IMR-90 (cell line): ENCODE data around the gene NPTN. TPM values are rescaled to one million over a fixed set of nuclear protein-coding genes. Genes with fewer than 3 reads are reported as not detected.

Experiments used
- ATAC-seq: fragments of 200-7000 bp; cut with Tn5 transposase; 2 replicates; pipeline ENCODE4 v1.9.1; 2020; ENCODE audit warnings: low read depth, mild to moderate bottlenecking, moderate library complexity
- BruUV-seq: library from RNA; stranded (reverse); fragments of 400-500 nt; replicated peaks from 2 replicates; lab custom pipeline; 2021; lab: Mats Ljungman, UMichigan
- CTCF ChIA-PET: fragments of 300-600 bp; formaldehyde crosslinking; extraction: SDS; loops from one replicate; lab custom pipeline; 2021; ENCODE audit warnings: antibody characterized with exemption; lab: Yijun Ruan, JAX
- POLR2A ChIA-PET: fragments of 300-600 bp; sonication (Branson Sonifier 250); formaldehyde crosslinking; loops from one replicate; lab custom pipeline; 2022; ENCODE audit warnings: antibody characterized with exemption; ENCODE audit not compliant: unreplicated experiment; lab: Charles Lee
- DNase-seq: peaks from one replicate; pipeline ENCODE4 v3.0.0; 2013
- H2AFZ ChIP-seq: replicated peaks from 2 replicates; pipeline ENCODE3; 2013; ENCODE audit warnings: low read length, mild to moderate bottlenecking; ENCODE audit not compliant: poor library complexity
- H2AK5ac ChIP-seq: 2 replicates; pipeline ENCODE4 v1.6.1; 2013; ENCODE audit warnings: low read depth, low read length, inconsistent platforms
- H2AK9ac ChIP-seq: replicated peaks from 2 replicates; pipeline ENCODE3; 2013; ENCODE audit warnings: mild to moderate bottlenecking, low read depth, low read length, moderate library complexity; ENCODE audit not compliant: poor library complexity
- H2BK120ac ChIP-seq: 2 replicates; pipeline ENCODE4 v1.6.1; 2013; ENCODE audit warnings: low read depth, low read length, inconsistent platforms
- H2BK15ac ChIP-seq: 3 replicates; pipeline ENCODE4 v1.6.1; 2013; ENCODE audit warnings: low read depth, low read length, inconsistent platforms
- H2BK20ac ChIP-seq: 2 replicates; pipeline ENCODE4 v1.6.1; 2013; ENCODE audit warnings: low read depth, mild to moderate bottlenecking, inconsistent platforms, low read length, moderate library complexity
- H2BK5ac ChIP-seq: 2 replicates; pipeline ENCODE4 v1.6.1; 2013; ENCODE audit warnings: mild to moderate bottlenecking, low read depth, low read length, inconsistent platforms; ENCODE audit not compliant: poor library complexity, severe bottlenecking
- H3K14ac ChIP-seq: replicated peaks from 2 replicates; pipeline ENCODE4 v1.6.1; 2013; ENCODE audit warnings: low read depth, low read length, inconsistent platforms
- H3K18ac ChIP-seq: 2 replicates; pipeline ENCODE4 v1.6.1; 2013; ENCODE audit warnings: low read depth, low read length, control low read depth
- H3K23ac ChIP-seq: 2 replicates; pipeline ENCODE4 v1.6.1; 2013; ENCODE audit warnings: low read depth, low read length, inconsistent platforms
- H3K27ac ChIP-seq: 2 replicates; pipeline ENCODE4 v1.5.1; 2013; ENCODE audit warnings: mild to moderate bottlenecking, control low read depth, low read length; ENCODE audit not compliant: insufficient read depth
- H3K27me3 ChIP-seq: 2 replicates; pipeline ENCODE4 v1.6.1; 2013; ENCODE audit warnings: low read length; ENCODE audit not compliant: control insufficient read depth, insufficient read depth
- H3K36me3 ChIP-seq: 2 replicates; pipeline ENCODE4 v1.6.1; 2013; ENCODE audit warnings: low read length, mixed read lengths; ENCODE audit not compliant: control insufficient read depth, insufficient read depth
- H3K4ac ChIP-seq: 2 replicates; pipeline ENCODE4 v1.6.1; 2013; ENCODE audit warnings: low read depth, low read length, inconsistent platforms
- H3K4me1 ChIP-seq: 2 replicates; pipeline ENCODE4 v1.6.1; 2013; ENCODE audit warnings: low read length, mixed read lengths; ENCODE audit not compliant: control insufficient read depth, insufficient read depth
- H3K4me2 ChIP-seq: 2 replicates; pipeline ENCODE4 v1.6.1; 2013; ENCODE audit warnings: low read depth, mild to moderate bottlenecking, control low read depth, low read length, moderate library complexity
- H3K4me3 ChIP-seq: 2 replicates; pipeline ENCODE4 v1.5.1; 2013; ENCODE audit warnings: low read depth, mild to moderate bottlenecking, control low read depth, low read length, moderate library complexity; ENCODE audit not compliant: insufficient read depth
- H3K56ac ChIP-seq: 2 replicates; pipeline ENCODE4 v1.6.1; 2013; ENCODE audit warnings: low read length, inconsistent platforms; ENCODE audit not compliant: insufficient read depth; ENCODE audit errors: extremely low read depth
- H3K79me1 ChIP-seq, 2 experiments: 2 replicates each; pipeline ENCODE4 v1.6.1; 2013; ENCODE audit warnings: low read length in 2 of 2, inconsistent platforms in 1 of 2, low read depth in 1 of 2
- H3K9ac ChIP-seq: 2 replicates; pipeline ENCODE4 v1.6.1; 2013; ENCODE audit warnings: low read depth, low read length, control low read depth
- H3K9me1 ChIP-seq: 2 replicates; pipeline ENCODE4 v1.6.1; 2013; ENCODE audit warnings: low read length, inconsistent platforms; ENCODE audit not compliant: insufficient read depth
- H3K9me3 ChIP-seq: 2 replicates; pipeline ENCODE4 v1.6.1; 2013; ENCODE audit warnings: low read length; ENCODE audit not compliant: control insufficient read depth, insufficient read depth
- H4K20me1 ChIP-seq: 2 replicates; pipeline ENCODE4 v1.6.1; 2013; ENCODE audit warnings: low read length, inconsistent platforms; ENCODE audit not compliant: insufficient read depth
- H4K5ac ChIP-seq: 2 replicates; pipeline ENCODE4 v1.6.1; 2013; ENCODE audit warnings: mild to moderate bottlenecking, low read depth, low read length, control low read depth
- H4K8ac ChIP-seq, 2 experiments: 2 replicates each; pipeline ENCODE4 v1.6.1; 2013; ENCODE audit warnings: low read depth in 2 of 2, low read length in 2 of 2, control low read depth in 1 of 2, inconsistent platforms in 1 of 2
- H4K91ac ChIP-seq: 2 replicates; pipeline ENCODE4 v1.6.1; 2013; ENCODE audit warnings: low read depth, low read length, inconsistent platforms; ENCODE audit not compliant: insufficient read depth
- BHLHE40 ChIP-seq: fragments of 150-350 bp; IDR thresholded peaks from 2 replicates; pipeline ENCODE4 v1.6.1; 2016; ENCODE audit warnings: mild to moderate bottlenecking, low read depth, low read length
- CEBPB ChIP-seq: IDR thresholded peaks from 2 replicates; pipeline ENCODE4 v1.6.1; 2012; ENCODE audit warnings: low read depth, low read length, improper control_type of control experiment
- CHD1 ChIP-seq: IDR thresholded peaks from 2 replicates; pipeline ENCODE4 v1.6.1; 2012; ENCODE audit warnings: low read depth, low read length, improper control_type of control experiment
- CTCF ChIP-seq: conservative IDR thresholded peaks from 2 replicates; pipeline ENCODE4 v1.5.1; 2012; ENCODE audit warnings: mild to moderate bottlenecking, low read depth, low read length, improper control_type of control experiment
- MAFK ChIP-seq: IDR thresholded peaks from 2 replicates; pipeline ENCODE4 v1.6.1; 2012; ENCODE audit warnings: low read depth, low read length, improper control_type of control experiment
- MAZ ChIP-seq: IDR thresholded peaks from 2 replicates; pipeline ENCODE4 v1.6.1; 2012; ENCODE audit warnings: low read depth, mild to moderate bottlenecking, low read length, improper control_type of control experiment, moderate library complexity, borderline replicate concordance
- POLR2A ChIP-seq: IDR thresholded peaks from 2 replicates; pipeline ENCODE4 v1.6.1; 2012; ENCODE audit warnings: mild to moderate bottlenecking, low read depth, low read length
- RAD21 ChIP-seq: IDR thresholded peaks from 2 replicates; pipeline ENCODE4 v1.6.1; 2012; ENCODE audit warnings: low read length, improper control_type of control experiment
- RCOR1 ChIP-seq: IDR thresholded peaks from 2 replicates; pipeline ENCODE4 v1.6.1; 2012; ENCODE audit warnings: mild to moderate bottlenecking, low read length, improper control_type of control experiment; ENCODE audit not compliant: insufficient replicate concordance
- RFX5 ChIP-seq: IDR thresholded peaks from 2 replicates; pipeline ENCODE4 v1.8.0; 2012; ENCODE audit warnings: low read depth, mild to moderate bottlenecking, low read length, moderate library complexity
- dilution Hi-C: fragments of 300-500 bp; cut with HindIII; formaldehyde crosslinking; loops from one replicate; pipeline ENCODE4 v1.14.3; 2018; ENCODE audit warnings: low sequenced_read_pairs; ENCODE audit not compliant: unreplicated experiment
- in situ Hi-C: fragments of 300-500 bp; cut with MboI; formaldehyde crosslinking; loops from 3 replicates; pipeline ENCODE4 v1.14.3; 2019; ENCODE audit warnings: low sequenced_read_pairs, inconsistent platforms, mixed read lengths
- intact Hi-C: fragments of 100-400 bp; cut with micrococcal nuclease; formaldehyde crosslinking; loops from 2 replicates; pipeline ENCODE4 v1.10.0; 2022
- polyA plus RNA-seq, 3 experiments: library from polyadenylated mRNA; depleted of rRNA; stranded (reverse); fragments of >200 nt; gene quantifications; 2 replicates each; pipeline ENCODE4 v1.2.3, GENCODE V29; 2012; ENCODE audit warnings: low replicate concordance in 1 of 3
- total RNA-seq: library from RNA; depleted of rRNA; stranded (reverse); fragments of >200 nt; gene quantifications from 2 replicates; pipeline ENCODE4 v1.2.3, GENCODE V29; 2012
- TF ChIP-seq, protein P1 (sequence below): fragments of 150-350 bp; IDR thresholded peaks from 2 replicates; pipeline ENCODE4 v1.6.1; 2017; ENCODE audit warnings: mild to moderate bottlenecking, antibody characterized with exemption, low read length, low read depth

The NPTN gene
- total and polyA plus RNA-seq, 2 of the 4 experiments (the other 2 are of a cell fraction), result 171 to 329 TPM

DNA sequence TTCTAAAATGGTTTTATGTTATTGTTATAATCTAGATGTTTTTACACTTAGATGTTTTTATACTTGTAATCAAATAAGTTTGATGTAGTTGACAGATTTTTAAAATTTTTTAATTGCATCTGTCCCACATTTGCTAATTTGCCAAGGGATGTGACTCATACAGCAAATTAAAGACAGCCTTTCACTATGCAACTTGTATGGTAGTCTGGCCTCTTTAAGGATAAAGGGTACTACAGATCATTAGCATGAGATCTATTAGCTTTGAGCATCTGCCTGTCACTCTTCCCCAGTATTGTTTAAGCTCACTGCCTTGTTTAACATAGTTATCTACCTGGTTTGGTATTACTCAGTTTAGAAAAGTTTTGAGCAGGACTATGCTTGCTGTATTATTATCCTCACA, 83.0 kb downstream of the NPTN start:
- no peak overlapping the region for H2AFZ ChIP-seq
- intact Hi-C loops, result loop anchor here (5.0 kb wide), 1 partner anchor 263 kb away; no protein-coding TSS in a partner anchor
- H3K9ac ChIP-seq, result no peak overlapping the region
- H3K14ac ChIP-seq, result no peak overlapping the region
- dilution Hi-C loops, result no loop called here
- no peaks in the 10 kb centered on the region for H3K4me1 ChIP-seq
- H3K4me3 ChIP-seq, result no peak overlapping the region
- DNase-seq (no peak), ATAC-seq (0 out of 2 replicates have a peak, but pooled peaks have one; percentile 24)
- no peak overlapping the region for H3K18ac ChIP-seq
- H3K9me3 ChIP-seq, result no peaks in the 10 kb centered on the region
- no peak overlapping the region for H2BK120ac ChIP-seq
- H2BK20ac ChIP-seq, result no peak overlapping the region
- H4K91ac ChIP-seq, result no peak overlapping the region
- no peak overlapping the region for H2AK5ac ChIP-seq
- H4K20me1 ChIP-seq, result no peaks in the 10 kb centered on the region
- in situ Hi-C loops, result loop anchor here (10.0 kb wide), 1 partner anchor 245 kb away; no protein-coding TSS in a partner anchor
- H4K5ac ChIP-seq, result no peak overlapping the region
- H2BK5ac ChIP-seq, result no peak overlapping the region
- no peaks in the 10 kb centered on the region; the same call in 1 of the 2 replicates for H3K9me1 ChIP-seq
- no TSS peak for BruUV-seq
- H3K56ac ChIP-seq, result no peak overlapping the region
- peaks cover 3% of the 10 kb centered on the region for H3K36me3 ChIP-seq
- no peak overlapping the region for H4K8ac ChIP-seq
- no peak overlapping the region for H3K4me2 ChIP-seq
- H2AK9ac ChIP-seq, result no peak overlapping the region
- TF ChIP-seq RCOR1 (no peak), RAD21 (no peak), BHLHE40 (no peak), CEBPB (no peak), MAFK (no peak), CTCF (no peak), MAZ (no peak), RFX5 (no peak), CHD1 (no peak), POLR2A (no peak)
- TF ChIP-seq, protein P1, sequence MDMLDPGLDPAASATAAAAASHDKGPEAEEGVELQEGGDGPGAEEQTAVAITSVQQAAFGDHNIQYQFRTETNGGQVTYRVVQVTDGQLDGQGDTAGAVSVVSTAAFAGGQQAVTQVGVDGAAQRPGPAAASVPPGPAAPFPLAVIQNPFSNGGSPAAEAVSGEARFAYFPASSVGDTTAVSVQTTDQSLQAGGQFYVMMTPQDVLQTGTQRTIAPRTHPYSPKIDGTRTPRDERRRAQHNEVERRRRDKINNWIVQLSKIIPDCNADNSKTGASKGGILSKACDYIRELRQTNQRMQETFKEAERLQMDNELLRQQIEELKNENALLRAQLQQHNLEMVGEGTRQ, result no peak
- H3K27me3 ChIP-seq, result no peaks in the 10 kb centered on the region
- H3K27ac ChIP-seq, result no peak overlapping the region
- no peak overlapping the region for H3K4ac ChIP-seq
- POLR2A ChIA-PET, result no interaction called here
- CTCF ChIA-PET, result no interaction called here
- H2BK15ac ChIP-seq, result no peak overlapping the region
- H3K79me1 ChIP-seq, result no peaks in the 10 kb centered on the region
- no peak overlapping the region for H3K23ac ChIP-seq
